Measurements from ENCODE around the gene TNC.

The TNC gene

GRCh38 chr9:115104908-115105307, 13.0 kb downstream of the TNC start:
- no peak for DNase-seq (ENCODE audit: low read depth in 1 of 2, low spot score in 1 of 2)

- no peak for DNase-seq (ENCODE audit: low read depth in 1 of 2, low spot score in 1 of 2)
Observed at GRCh38 chr9:115103746-115104477, 14.0 kb downstream of the TNC start.

- DNase-seq (ENCODE audit: low read depth in 1 of 2, low spot score in 1 of 2): no peak
Observed at GRCh38 chr9:115099901-115100300, 18.1 kb downstream of the TNC start.

GRCh38 chr9:115098226-115098965, 19.6 kb downstream of the TNC start:
- DNase-seq (ENCODE audit: low read depth in 1 of 2, low spot score in 1 of 2): no peak

DNA sequence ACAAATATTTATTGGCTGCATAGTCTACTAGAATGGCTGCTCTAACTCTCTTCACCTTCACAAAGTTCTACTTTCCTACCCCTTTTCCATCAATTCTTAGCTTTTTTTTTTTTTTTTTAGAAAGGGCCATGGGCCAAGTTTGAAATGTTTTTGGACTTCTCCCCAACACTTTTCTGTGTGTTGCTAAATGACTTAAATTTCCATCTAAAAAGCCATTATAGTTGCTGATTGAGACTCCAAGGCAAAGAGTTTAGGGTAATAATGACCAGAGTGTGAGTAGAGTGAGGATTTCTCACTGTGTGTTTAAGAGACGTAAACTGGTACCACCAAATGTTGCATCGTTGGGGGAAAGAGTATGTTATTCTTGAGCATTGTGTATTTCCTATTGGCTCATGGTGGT, 24.4 kb downstream of the TNC start:
- no peak for DNase-seq (ENCODE audit: low read depth in 1 of 2, low spot score in 1 of 2)

- DNase-seq (ENCODE audit: low read depth in 1 of 2, low spot score in 1 of 2): no peak
Observed at GRCh38 chr9:115090486-115090885, 27.5 kb downstream of the TNC start.

DNA sequence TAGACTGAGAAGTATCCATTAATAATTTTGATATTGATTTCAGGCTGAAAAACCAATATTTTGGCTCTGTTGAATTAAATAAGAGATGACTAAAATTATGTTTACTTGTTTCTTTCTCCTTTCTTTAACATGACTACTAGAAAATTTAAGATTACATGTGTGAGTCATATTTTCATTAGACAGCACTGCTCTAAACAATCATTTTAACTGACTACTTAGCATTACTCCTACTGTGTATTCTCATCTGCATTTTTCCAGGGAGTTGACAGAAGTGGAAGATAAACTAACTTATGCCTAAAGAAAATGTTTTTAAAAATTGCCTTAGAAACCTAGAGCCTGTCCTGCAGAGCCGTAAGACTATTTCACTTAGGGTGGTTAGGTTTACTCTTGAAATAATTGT, 29.1 kb downstream of the TNC start:
- no peak for DNase-seq (ENCODE audit: low read depth in 1 of 2, low spot score in 1 of 2)

GRCh38 chr9:115086886-115087285, 31.1 kb downstream of the TNC start:
- no peak for DNase-seq (ENCODE audit: low read depth in 1 of 2, low spot score in 1 of 2)

- no peak for DNase-seq (ENCODE audit: low read depth in 1 of 2, low spot score in 1 of 2)
Observed at GRCh38 chr9:115086461-115086860, 31.5 kb downstream of the TNC start.

DNA sequence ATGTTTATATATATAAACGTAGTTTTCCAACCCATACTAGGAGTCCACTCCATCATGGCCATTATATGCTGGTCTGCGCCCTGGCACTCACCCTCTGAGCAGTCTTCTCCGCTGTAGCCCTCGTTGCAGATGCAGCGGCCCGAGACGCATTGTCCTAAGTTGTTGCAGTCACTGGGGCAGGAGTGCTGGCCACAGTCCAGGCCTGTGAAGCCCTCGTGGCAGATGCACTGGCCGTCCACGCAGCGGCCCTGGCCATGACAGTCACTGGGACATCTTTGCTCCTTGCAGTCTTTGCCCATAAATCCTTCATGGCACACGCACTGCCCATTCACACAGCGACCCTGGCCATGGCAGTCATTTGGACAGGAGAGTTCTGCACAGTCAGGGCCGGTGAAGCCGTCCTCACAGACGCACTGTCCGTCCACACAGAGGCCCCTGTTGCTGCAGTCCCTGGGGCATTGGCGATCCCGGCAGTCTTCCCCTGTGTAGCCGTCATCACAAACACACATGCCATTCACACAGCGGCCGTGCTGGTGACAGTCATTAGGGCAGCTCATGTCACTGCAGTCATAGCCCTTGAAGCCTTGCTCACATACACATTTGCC, 32.1 kb downstream of the TNC start:
- DNase-seq (ENCODE audit: low read depth in 1 of 2, low spot score in 1 of 2): no peak

DNA sequence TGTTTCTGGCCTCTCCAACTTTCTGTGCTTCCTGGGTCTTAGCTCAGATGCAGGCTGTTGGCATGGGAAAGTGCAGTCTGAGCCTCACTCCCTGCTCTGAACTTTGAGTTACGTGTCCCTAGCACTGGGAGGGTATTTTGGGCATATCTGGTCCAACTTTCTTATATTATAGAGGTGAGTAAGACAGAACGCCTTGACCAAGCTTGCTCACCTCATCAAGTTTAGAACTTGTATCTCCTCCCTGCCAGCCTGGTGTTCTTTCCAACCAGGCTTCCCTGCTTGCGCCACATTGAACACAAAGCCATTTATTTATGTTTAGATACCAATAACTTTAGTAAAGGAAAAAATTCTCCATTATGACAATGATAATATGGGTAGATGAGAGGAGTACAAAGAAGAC, 33.2 kb downstream of the TNC start:
- DNase-seq (ENCODE audit: low read depth in 1 of 2, low spot score in 1 of 2): no peak

- DNase-seq (ENCODE audit: low read depth in 1 of 2, low spot score in 1 of 2): no peak
Observed at GRCh38 chr9:115084157-115084556, 33.8 kb downstream of the TNC start.

DNA sequence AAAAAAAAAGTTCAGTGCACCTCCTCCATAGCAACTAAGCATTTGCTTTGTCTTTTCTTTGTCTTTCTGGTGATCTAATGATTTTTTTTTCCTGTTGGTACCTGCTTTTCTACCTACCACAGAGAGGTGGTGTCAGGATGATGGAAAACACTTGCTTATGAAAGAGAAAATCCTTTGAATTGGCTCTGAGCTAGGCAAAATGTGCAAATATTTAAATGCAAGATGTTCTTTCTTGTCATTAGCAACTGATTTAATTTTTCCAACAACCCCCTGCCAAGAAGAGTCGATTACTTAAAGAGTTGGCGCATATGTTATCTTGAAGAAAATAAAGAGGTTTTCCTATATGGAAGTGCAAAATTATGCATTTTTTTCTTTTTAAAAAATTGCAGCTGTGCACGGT, 37.7 kb downstream of the TNC start:
- DNase-seq (ENCODE audit: low read depth in 1 of 2, low spot score in 1 of 2): no peak

- DNase-seq (ENCODE audit: low read depth in 1 of 2, low spot score in 1 of 2): no peak
Observed at GRCh38 chr9:115079156-115079555, 38.8 kb downstream of the TNC start.

DNA sequence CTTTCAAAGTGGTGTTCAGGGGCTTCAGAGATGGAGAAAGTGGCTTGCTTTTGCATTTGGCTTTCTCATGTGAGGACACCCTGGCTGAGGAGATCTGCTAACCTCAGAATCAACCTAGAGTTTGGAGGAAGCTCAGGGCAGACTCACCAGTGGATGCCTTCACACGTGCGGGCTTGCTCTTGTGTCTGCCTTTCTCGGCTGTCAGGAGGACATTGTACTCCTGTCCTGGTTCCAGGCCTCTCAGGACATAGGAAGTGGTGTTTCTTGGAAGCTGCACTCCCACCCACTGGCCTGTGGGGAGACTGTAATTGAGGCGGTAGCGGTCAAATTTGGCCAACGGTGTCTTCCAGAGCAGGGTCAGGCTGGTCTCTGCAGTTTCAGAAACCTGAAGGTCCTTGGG, 44.5 kb downstream of the TNC start:
- no peak for DNase-seq (ENCODE audit: low read depth in 1 of 2, low spot score in 1 of 2)

DNA sequence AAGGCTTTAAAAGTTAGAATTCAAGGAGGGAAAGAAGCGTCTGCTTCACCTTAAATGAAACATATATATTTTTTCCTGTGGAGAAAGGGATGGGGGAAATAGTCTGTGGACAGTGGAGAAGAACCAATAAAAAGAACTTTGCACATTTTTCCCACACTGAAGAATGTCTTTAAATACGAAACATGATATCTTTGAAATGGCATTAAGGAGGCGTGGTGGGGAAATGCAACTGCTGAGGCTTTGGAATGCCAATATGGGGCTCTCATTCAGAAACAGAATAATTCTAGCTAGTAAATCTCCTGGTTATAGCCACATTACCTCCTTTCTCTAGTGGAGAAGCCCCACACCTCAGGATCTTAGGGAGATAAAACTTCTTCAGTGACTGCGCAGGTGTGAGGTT, 46.8 kb downstream of the TNC start:
- no peak for DNase-seq (ENCODE audit: low read depth in 1 of 2, low spot score in 1 of 2)

DNA sequence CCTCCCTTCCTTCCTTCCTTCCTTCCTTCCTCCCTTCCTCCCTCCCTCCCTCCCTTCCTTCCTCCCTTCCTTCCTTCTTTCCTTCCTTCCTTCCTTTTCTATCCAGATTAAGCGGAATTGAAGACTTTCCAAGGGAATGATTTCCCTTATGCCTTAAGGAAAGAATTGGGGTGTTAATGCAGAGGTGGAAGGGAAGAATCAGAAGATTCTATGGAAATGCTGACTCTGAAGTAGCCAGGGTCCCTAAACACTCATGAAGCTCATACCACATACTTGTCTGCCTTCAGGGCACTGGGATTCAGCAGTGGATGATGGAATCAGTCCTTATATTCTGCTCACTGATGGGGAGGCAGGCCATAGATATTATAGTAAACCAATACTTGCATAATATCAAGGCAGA, 48.2 kb downstream of the TNC start:
- no peak for DNase-seq (ENCODE audit: low read depth in 1 of 2, low spot score in 1 of 2)

- DNase-seq (ENCODE audit: low read depth in 1 of 2, low spot score in 1 of 2): no peak
Observed at GRCh38 chr9:115069302-115069701, 48.7 kb downstream of the TNC start.

GRCh38 chr9:115068031-115068430, 49.9 kb downstream of the TNC start:
- no peak for DNase-seq (ENCODE audit: low read depth in 1 of 2, low spot score in 1 of 2)

GRCh38 chr9:115063058-115063845, 54.7 kb downstream of the TNC start:
- no peak for DNase-seq (ENCODE audit: low read depth in 1 of 2, low spot score in 1 of 2)

GRCh38 chr9:115058684-115059315, 59.2 kb downstream of the TNC start:
- DNase-seq (ENCODE audit: low read depth in 1 of 2, low spot score in 1 of 2): no peak

Measured in activated T-helper 1 cell treated with anti-CD3 and anti-CD28 coated beads, Interleukin-2, amount 50 U/mL, for 16 hours (primary cell).